Spleen (tissue), 11 donors: ENCODE measurements around the gene ERMN. TPM values are rescaled to one million over a fixed set of nuclear protein-coding genes. Genes with fewer than 3 reads are reported as not detected.

Source experiments
- DNase-seq: peaks from one replicate; pipeline ENCODE4 v3.0.0-alpha.2; 2020
- H3K27ac ChIP-seq, 8 donors: fragments of 200-600 bp; sonication (generic) in 7 of 8; 1 replicate in 4 of 8; 2 replicates in 4 of 8; pipeline versions ENCODE4 v1.5.0 to v1.8.0; 2016 to 2021; ENCODE audit warnings: inconsistent platforms in 4 of 8, mild to moderate bottlenecking in 4 of 8, moderate library complexity in 1 of 8
- H3K27me3 ChIP-seq, 7 donors: fragments of 200-600 bp; sonication (generic) in 6 of 7; replicated peaks in 1 of 7; 1 replicate in 4 of 7; 2 replicates in 3 of 7; pipeline versions ENCODE4 v1.5.0 to v1.8.0; 2016 to 2021; ENCODE audit warnings: inconsistent platforms in 3 of 7, mild to moderate bottlenecking in 1 of 7
- H3K36me3 ChIP-seq, 6 donors: fragments of 200-600 bp; sonication (generic) in 5 of 6; 1 replicate in 4 of 6; 2 replicates in 2 of 6; pipeline versions ENCODE4 v1.5.0 to v1.8.0; 2016 to 2021; ENCODE audit warnings: inconsistent platforms in 2 of 6
- H3K4me1 ChIP-seq, 6 donors: fragments of 200-600 bp; sonication (generic) in 5 of 6; 1 replicate in 3 of 6; 2 replicates in 3 of 6; pipeline versions ENCODE4 v1.5.0 to v1.8.0; 2016 to 2021; ENCODE audit warnings: inconsistent platforms in 3 of 6
- H3K4me3 ChIP-seq, 8 donors: fragments of 200-600 bp; sonication (generic) in 7 of 8; 1 replicate in 4 of 8; 2 replicates in 4 of 8; pipeline versions ENCODE4 v1.5.0 to v1.8.0; 2016 to 2021; ENCODE audit warnings: inconsistent platforms in 4 of 8, mild to moderate bottlenecking in 4 of 8, moderate library complexity in 2 of 8
- H3K9me3 ChIP-seq, 8 donors: fragments of 200-600 bp; sonication (generic) in 7 of 8; 1 replicate in 4 of 8; 2 replicates in 4 of 8; pipeline versions ENCODE4 v1.5.0 to v1.8.0; 2016 to 2021; ENCODE audit warnings: inconsistent platforms in 4 of 8
- CTCF ChIP-seq, 11 experiments: fragments of 200-600 bp in 7 of 11; fragments of 450-650 bp in 4 of 11; sonication (generic) in 4 of 11; IDR thresholded peaks in 8 of 11; conservative IDR thresholded peaks in 3 of 11; 1 replicate in 7 of 11; 2 replicates in 4 of 11; pipeline versions ENCODE4 v1.4.0 to v1.8.0; 2016 to 2021; ENCODE audit warnings: antibody characterized with exemption in 11 of 11, inconsistent platforms in 4 of 11, mild to moderate bottlenecking in 1 of 11
- POLR2A ChIP-seq, 3 donors: fragments of 450-650 bp; IDR thresholded peaks; one replicate each; pipeline ENCODE4 v1.5.1; 2017; ENCODE audit warnings: antibody characterized with exemption in 3 of 3, mild to moderate bottlenecking in 1 of 3
- POLR2AphosphoS5 ChIP-seq, 3 donors: sonication (generic); formaldehyde crosslinking; IDR thresholded peaks; one replicate each; pipeline ENCODE4 v1.5.1; 2017; ENCODE audit warnings: antibody characterized with exemption in 3 of 3
- WGBS, 5 donors: extraction: QIAGEN DNeasy Blood & Tissue Kit in 3 of 5; methylation state at CpG; one replicate each; pipeline versions ENCODE4 v1.1.5 to v1.1.7; 2013 to 2018; 5-methylcytosine and 5-hydroxymethylcytosine counted together
- intact Hi-C: fragments of 100-400 bp; cut with DNase I; formaldehyde crosslinking; loops from one replicate; pipeline ENCODE4 v1.15.0; 2023; ENCODE audit warnings: low total_unique reads
- polyA plus RNA-seq, 3 donors: library from polyadenylated mRNA; stranded (reverse); fragments of 200-250 nt; gene quantifications; one replicate each; pipeline ENCODE4 v1.2.1, GENCODE V29; 2013
- total RNA-seq, 7 donors: library from RNA; depleted of rRNA in 3 of 7; stranded (reverse); fragments of >200 nt in 3 of 7; fragmentation: NEBNext Ultra II Directional in 4 of 7; extraction: Animal tissue kit (Norgen Biotek cat#: 25700) in 4 of 7; gene quantifications; one replicate each; pipeline versions ENCODE4 v1.1.0 to v1.2.1, GENCODE V29; 2016 to 2021
- donor health status: healthy with polysubstance abuse.
- donor health status: DM: no; HTN: no; CAD: no; lungs with moderate emphysema.
- donor health status: DM: no; HTN: no; CAD: no.
- donor health status: Bipolar disorder and iron deficiency.
- donor health status: healthy.
- donor health status: DM: no; HTN: no; CAD: no.
- donor health status: DM: yes; HTN: yes; CAD: no.

ERMN gene
- total and polyA plus RNA-seq, 10 donors = 1.1 to 10.0 (median 3.2) TPM

DNA sequence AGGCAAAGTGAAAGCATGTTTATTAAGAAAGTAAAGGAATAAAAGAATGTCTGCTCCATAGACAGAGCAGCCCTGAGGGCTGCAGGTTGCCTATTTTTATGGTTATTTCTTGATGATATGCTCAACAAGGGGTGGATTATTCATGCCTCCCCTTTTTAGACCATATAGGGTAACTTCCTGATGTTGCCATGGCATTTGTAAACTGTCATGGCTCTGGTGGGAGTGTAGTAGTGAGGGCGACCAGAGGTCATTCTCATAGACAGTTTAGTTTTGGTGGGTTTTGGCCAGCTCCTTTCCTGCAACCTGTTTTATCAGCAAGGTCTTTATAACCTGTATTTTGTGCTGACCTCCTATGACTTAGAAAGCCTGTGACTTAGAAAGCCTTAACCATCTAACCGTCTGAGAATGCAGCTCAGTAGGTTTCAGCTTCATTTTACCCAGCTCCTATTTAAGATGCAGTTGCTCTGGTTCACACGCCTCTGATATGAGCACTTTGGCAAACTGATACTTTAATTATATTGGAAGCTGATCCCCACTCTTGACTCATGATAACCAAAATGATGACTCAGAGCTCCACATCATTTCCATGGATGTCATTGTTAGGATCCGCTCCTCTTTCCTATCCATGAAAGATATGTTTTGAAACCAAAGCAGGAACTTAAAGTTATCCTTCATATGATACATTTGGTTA lies 14.5 kb upstream of the ERMN start:
- no peak overlapping the region for H3K4me3 ChIP-seq
- peaks cover 0 to 9% (median 0%) of the 10 kb centered on the region in 6 donors for H3K4me1 ChIP-seq
- peaks cover 0 to 8% (median 0%) of the 10 kb centered on the region in 6 donors for H3K36me3 ChIP-seq
- intact Hi-C loops = no loop called here
- no peaks in the 10 kb centered on the region for H3K27me3 ChIP-seq
- peaks cover 0 to 40% (median 29%) of the 10 kb centered on the region in 8 donors for H3K9me3 ChIP-seq
- no peak overlapping the region for H3K27ac ChIP-seq
- no peak for DNase-seq
- WGBS, 5 donors = 83 to 91% (median 90%) methylated on average over 4 of the region's 4 CpGs
- no peak for TF ChIP-seq POLR2A (IDR thresholded peaks at IDR 0.05)
- TF ChIP-seq POLR2AphosphoS5 (IDR thresholded peaks at IDR 0.05) = no peak
- no peak for TF ChIP-seq CTCF (IDR thresholded peaks at IDR 0.05 in 8 of 11, conservative IDR thresholded peaks at IDR 0.05 in 3 of 11)

- H3K27me3 ChIP-seq = no peaks in the 10 kb centered on the region
- no peak overlapping the region for H3K4me3 ChIP-seq
- H3K36me3 ChIP-seq = peaks cover 0 to 8% (median 0%) of the 10 kb centered on the region in 6 donors
- WGBS, 5 donors = 81 to 92% (median 83%) methylated on average over 3 of the region's 3 CpGs
- H3K9me3 ChIP-seq = peaks cover 0 to 19% (median 8%) of the 10 kb centered on the region in 8 donors
- no peak overlapping the region for H3K27ac ChIP-seq
- H3K4me1 ChIP-seq = peaks cover 0 to 9% (median 0%) of the 10 kb centered on the region in 6 donors
- TF ChIP-seq POLR2AphosphoS5 (IDR thresholded peaks at IDR 0.05) (no peak), CTCF (IDR thresholded peaks at IDR 0.05 in 8 of 11, conservative IDR thresholded peaks at IDR 0.05 in 3 of 11) (no peak), POLR2A (IDR thresholded peaks at IDR 0.05) (no peak)
- intact Hi-C loops = no loop called here
- no peak for DNase-seq
Measured at GRCh38 chr2:157337978-157338377, 12.4 kb upstream of the ERMN start.

GRCh38 chr2:157336137-157337010 lies 10.8 kb upstream of the ERMN start:
- WGBS, 5 donors = 33 to 48% (median 38%) methylated on average over 8 of the region's 8 CpGs
- no peak for DNase-seq
- no peak overlapping the region for H3K4me3 ChIP-seq

More at GRCh38 chr2:157336137-157337010, 10.8 kb upstream of the ERMN start:
- no peaks in the 10 kb centered on the region for H3K36me3 ChIP-seq
- no peaks in the 10 kb centered on the region for H3K27me3 ChIP-seq
- H3K9me3 ChIP-seq = peaks cover 0 to 3% (median 0%) of the 10 kb centered on the region in 8 donors
- intact Hi-C loops = no loop called here
- H3K27ac ChIP-seq = no peak overlapping the region
- peaks cover 0 to 17% (median 0%) of the 10 kb centered on the region in 6 donors for H3K4me1 ChIP-seq
- TF ChIP-seq POLR2A (IDR thresholded peaks at IDR 0.05) (no peak), CTCF (IDR thresholded peaks at IDR 0.05 in 8 of 11, conservative IDR thresholded peaks at IDR 0.05 in 3 of 11) (peak; percentile 8 to 70 (median 50))
